ENCODE results near the gene TNIK.

- TF ChIP-seq CTCF (IDR thresholded peaks at IDR 0.05 in 8 of 11, conservative IDR thresholded peaks at IDR 0.05 in 3 of 11): no peak
- no peak for TF ChIP-seq POLR2AphosphoS5 (IDR thresholded peaks at IDR 0.05)
- TF ChIP-seq POLR2A (IDR thresholded peaks at IDR 0.05): no peak
Measured at GRCh38 chr3:171103185-171103584, 357.0 kb downstream of the TNIK start.
